Left lobe of liver (tissue), 2 donors: ENCODE measurements around the gene GRK4. TPM values are rescaled to one million over a fixed set of nuclear protein-coding genes. Genes with fewer than 3 reads are reported as not detected.
"Not testable (repeated sequence)": the region's sequence is repeated elsewhere in the genome, so short reads cannot be mapped to it uniquely, and the experiment has no call there.

Source experiments
- ATAC-seq: fragments of 200-7000 bp; cut with Tn5 transposase; one replicate; pipeline ENCODE4 v1.9.1; 2020; ENCODE audit warnings: mild to moderate bottlenecking, moderate library complexity
- DNase-seq: peaks from one replicate; pipeline ENCODE4 v3.0.0-alpha.2; 2020; ENCODE audit warnings: low spot score
- total RNA-seq: library from RNA; stranded (reverse); gene quantifications from one replicate; pipeline ENCODE4 v1.2.1, GENCODE V29; 2021
- donor health status: DM: no; HTN: no; CAD: no; lungs with moderate emphysema.
- donor health status: DM: no; HTN: yes; CAD: no.

The GRK4 gene
- total RNA-seq, 1 donor from 2014 or later = 3.2 TPM

DNA sequence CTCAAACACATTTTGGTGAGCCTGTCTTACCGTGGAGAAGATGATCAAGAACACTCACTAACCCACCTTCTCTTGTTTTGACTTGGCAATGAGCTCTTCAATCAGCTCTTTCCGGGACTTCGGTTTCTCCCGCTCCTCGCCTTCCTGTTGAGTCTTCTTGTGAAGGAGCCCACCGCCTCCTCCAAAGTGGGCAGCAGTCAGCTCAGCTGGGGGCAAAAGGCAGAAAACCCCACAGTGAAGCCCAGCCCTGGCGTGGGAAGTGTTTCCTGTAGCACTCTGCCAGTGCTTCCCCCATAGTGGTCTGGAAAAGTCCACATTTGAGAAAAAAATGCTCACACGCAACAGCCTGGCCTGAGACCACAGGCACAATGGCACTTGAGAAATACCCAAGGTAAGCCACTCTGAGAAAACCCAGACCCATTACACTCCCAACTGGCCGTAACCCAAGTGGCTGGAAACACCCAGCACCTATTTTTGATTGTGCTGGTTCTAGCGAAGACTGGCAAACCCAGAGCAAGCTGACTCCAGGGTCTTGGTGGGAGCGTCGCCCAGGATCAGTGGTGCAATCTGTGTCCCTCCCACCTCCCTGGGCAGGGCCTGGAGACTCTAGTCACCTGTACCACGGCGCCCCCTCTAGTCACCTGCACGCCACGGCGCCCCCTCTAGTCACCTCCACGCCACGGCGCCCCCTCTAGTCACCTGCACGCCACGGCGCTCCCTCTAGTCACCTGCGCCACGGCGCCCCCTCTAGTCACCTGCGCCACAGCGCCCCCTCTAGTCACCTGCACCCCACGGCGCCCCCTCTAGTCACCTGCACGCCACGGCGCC, 8.8 kb upstream of the GRK4 start:
- peak; percentile 44 for DNase-seq

DNA sequence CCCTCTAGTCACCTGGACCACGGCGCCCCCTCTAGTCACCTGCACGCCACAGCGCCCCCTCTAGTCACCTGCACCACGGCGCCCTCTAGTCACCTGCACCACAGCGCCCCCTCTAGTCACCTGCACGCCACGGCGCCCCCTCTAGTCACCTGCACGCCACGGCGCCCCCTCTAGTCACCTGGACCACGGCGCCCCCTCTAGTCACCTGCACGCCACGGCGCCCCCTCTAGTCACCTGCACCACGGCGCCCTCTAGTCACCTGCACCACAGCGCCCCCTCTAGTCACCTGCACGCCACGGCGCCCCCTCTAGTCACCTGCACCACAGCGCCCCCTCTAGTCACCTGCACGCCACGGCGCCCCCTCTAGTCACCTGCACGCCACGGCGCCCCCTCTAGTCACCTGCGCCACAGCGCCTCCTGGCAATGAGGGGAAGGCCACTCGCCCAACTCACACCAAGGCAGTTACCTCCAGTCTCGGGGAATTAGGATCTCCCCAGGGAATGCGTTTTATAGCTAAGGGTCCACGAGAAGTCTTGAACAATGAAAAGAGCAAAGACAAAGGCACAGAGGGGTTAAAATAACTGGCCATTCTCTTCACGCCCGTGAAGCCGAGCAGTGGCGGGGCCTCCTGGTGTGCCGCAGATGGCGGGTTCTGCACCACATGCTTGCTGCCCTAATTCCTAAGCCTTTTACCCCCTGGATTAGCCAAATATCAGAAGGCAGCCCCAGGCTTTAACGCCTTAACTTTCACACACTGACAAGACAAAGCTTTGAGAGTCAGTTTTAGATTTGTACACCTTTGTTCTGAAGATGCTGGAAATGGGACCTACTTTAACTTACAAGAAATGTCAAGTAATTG, 8.0 kb upstream of the GRK4 start:
- DNase-seq = not testable (repeated sequence)

More for the DNA sequence above, 8.8 kb upstream of the GRK4 start:
- ATAC-seq = no peak

DNA sequence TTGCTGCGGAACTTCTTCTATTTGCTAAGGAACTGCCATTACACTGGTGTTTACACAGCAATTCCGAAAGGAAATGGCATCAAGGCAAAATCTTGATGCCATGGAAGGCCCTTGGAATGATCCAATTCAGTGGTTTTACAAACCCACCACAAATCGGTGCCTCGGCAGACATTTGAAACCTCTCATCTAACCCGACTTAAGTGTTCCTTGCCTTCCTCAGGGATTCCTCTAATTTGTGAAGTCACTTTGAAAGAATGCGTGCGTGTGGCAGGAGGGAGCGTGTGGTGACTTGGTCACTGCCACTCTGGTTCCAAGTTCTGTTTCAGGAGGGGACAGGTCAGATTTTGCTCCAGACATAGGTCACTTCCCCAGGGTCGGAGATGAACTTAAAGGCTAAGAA, 4.9 kb upstream of the GRK4 start:
- ATAC-seq (no peak), DNase-seq (no peak)

More for the DNA sequence above, 8.0 kb upstream of the GRK4 start:
- ATAC-seq = not testable (repeated sequence)

DNA sequence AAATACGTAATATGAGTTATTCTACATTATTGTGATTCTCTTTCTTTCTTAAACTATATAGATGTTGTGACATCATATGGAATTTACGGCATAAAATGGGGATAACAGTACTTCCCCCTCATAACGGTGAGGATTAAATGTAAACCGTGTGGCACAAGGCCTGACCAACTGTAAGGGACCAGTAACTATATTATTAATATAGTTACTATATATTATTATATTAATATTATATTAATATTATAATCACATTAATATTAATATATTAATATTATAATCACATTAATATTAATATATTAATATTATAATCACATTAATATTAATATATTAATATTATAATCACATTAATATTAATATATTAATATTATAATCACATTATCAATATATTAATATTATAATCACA, 2.9 kb upstream of the GRK4 start:
- not testable (repeated sequence) for ATAC-seq, DNase-seq

DNA sequence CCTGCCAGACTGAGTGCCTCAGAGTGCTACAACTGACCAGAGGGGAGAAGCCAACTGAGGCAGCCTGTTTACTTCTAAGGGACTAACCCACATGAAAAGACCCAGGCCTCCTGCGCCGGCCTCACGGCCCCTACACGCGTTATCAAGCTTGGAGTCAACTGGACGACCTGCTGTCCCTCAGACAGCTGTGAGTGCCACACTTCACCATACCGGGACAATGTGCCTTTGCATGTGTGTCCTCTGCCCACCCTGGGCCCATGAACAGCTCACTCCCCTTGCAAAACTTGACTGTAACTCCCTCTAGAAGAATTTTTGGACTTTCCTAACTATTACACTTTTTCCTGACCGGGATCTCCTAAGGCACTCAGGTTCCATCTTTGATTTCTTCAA, 2.0 kb upstream of the GRK4 start:
- no peak for DNase-seq
- no peak for ATAC-seq

DNA sequence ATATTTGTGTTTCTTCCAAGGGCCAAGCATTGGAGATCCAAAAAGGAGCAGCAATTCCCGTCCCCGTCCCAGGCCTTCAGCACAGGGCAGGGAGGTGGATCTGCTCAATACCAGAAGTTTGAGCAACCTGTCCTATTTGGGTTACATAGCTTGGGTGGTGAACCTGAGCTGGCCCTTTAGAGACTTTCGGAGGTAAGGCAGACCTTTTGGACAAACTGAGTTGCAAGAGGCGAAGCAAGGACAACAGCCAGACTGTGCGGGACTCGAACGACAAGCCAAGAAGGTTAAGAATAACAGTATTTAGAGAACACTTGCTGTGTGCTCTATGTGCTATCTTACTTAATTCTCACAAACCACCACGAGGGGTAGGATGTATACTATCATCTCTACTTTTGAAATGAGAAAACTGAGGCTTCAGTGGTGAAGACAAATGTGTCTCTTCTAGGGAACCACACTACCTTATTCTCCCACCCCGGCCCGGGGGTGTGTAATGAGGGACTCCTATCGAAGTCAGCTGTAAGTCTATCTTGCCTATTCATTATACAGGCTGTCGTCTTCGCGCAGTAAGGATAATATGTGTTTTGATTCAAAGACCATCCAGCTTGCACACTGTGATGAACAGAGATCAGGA, 1.4 kb upstream of the GRK4 start:
- no peak for DNase-seq
- peak; percentile 10 for ATAC-seq

DNA sequence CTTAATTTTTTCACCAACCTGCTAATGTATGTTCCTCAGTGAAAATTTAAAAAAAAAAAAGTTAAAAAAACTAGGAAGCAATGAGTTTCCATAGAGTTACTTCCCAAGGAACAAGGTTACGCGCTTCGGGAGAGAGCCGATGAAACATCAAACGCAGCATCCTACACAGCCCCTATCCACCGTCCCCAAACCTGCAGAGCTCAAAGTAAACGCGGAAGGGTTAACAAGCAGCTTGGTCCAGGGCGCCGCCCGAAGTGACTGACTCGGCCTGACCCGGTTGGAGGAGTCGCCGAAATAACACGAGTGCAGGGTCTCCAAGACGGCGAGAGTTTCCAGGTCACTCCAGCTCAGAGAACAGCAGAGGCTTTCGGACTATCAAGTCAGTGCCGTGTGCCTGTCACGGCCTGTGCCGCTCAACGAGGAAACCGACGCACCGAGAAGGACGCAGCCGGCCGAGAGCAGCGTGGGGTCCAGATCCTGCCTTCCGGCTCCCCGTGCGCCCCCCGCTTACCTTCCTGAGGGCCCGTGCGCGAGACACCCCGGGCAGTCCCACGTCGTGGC, 677 bp upstream of the GRK4 start:
- DNase-seq (no peak), ATAC-seq (peak; percentile 44)

DNA sequence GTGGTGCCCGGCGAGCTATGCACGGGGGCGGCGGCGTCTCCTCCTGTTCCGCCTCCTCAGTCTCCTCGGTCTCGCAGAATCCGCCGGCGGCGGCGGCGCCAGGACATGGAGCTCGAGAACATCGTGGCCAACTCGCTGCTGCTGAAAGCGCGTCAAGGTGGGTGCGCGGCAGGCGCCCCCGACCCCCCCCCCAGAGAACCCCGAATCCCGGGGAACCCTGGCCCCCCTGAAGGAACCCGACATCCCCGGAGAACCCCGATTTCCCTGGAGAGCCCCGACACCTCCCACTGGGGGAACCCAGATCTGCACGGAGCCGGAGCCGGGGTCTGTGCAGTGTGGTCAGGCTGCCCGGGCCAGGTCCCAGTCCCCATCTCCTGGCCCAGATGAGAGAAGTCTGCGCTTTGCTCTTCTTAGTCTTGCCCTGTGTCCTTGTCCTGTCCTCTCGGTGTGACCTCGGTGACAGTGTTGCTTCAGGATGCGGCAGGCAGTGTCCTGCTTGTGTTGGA, 648 bp downstream of the GRK4 start:
- ATAC-seq (peak; percentile 55), DNase-seq (no peak)

DNA sequence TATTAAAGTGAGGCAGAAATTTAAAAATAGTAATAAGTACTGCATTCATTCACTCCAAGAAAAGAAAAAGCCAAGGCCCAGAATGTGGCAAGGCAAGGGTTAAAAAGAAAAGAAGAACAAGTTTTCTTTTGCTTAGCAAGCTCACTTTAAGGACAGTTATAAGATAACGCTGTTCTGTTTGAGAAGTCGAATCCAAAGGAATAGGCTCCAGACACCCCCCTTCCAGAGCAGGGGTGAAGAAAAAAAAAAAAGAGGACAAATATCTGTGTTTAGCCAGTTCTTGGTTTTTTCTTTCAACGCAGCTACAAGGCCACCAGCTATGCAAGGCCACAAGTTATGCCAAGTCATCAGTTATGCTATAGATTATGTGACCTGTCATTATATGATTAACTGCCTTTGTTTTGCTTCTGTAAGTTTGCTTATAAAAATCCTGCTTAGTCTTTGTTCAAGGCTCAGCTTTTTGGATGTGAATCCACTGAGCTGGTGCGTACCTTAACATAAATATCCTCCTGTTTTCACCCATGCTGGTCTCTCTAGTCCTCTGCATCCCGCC, 1.4 kb downstream of the GRK4 start:
- no peak for ATAC-seq
- no peak for DNase-seq

DNA sequence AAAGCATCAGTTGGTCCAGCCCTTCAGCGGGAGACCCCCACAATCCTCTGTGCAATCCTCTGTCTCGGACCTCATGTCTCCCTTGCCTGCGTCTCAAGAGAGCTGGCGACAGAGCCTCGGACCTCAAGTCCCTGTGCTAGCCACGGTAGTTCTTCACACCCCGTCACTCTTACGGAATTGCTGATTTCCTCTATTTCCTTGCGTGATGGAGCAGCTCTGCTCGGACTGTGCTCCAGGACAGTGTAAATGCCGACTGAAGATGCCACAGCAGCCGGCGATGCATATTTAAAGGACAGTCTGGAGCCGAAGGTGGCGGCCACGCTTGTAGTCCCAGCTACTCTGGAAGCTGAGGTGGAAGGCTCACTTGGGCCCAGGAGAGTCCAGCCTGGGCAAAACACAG, 1.9 kb downstream of the GRK4 start:
- no peak for ATAC-seq
- no peak for DNase-seq

DNA sequence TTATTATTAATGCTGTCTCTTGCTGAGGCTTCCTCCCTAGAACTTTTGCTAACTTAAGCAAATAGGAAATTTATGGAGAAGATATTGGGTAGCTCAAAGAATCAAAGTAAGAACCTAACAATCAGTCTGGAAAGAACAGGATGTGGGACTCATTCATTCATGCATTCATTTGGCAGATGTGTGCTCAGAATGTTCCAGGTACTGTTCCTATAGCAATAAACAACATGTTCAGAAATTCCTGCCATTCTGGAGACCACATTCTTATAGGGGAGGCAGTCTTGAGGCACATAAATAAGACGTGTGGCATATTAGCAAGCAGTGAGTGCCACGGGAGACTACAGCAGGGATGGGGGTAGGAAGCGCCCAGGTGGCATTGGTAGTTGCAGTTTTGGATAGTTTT, 5.0 kb downstream of the GRK4 start:
- DNase-seq = no peak
- ATAC-seq = no peak

DNA sequence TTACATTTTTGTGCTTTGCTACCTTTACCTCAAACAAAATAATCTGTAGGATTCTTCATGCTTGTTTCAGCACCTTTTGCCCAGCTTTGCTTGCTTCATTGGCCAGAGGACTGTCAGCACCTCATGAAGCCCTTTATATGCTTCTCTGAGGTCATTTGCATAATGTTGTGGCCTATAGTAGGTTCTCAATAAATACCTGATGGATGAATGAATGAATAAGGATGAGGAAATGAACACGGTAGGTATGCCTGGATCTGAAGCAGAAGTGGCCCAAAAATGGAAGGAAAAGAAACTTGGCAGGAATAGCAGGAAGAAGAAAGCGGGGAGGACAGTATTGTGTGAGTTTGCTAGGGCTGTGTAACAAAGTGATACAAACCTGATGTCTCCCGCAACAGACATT, 7.9 kb downstream of the GRK4 start:
- DNase-seq (no peak), ATAC-seq (no peak)

DNA sequence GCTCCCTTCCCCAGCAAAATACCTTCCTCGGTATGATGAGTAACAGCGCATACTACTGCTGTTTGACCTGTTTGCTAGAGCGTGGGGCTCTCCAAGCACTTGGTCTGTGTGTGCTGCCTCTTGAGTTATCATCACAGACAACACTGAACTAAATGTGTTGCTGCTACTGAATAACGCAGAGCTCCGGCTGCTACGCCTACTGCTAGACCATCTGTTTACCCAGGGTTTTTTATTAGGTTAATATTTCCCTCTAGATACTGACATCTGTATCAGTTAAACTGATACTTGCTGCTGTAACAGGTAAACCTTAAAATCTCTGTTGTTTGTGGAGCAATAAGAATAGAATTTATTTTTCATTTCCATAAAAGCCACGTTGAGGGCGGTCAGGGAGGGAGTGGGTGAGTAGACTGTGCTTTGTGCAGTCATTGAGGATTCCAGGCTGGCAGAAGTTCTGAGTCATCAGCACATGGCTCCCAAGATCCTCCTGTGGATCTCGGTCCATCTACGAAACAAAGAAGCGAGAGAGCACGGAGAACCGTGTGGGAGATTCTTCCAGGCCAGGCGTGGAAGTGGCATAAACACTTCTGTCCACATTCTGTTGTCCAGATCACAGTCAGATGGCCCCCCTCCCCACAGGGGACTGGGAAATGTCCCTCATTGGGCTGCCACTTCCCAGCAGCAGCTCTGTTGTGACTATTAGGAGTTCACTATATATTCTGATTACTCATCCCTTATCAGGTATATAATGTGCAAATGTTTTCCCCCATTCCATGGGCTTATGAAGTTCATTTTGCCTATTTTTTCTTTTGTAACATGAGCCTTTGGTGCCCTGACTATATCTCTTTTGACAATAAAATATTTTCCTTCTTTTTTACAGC, 14.1 kb downstream of the GRK4 start:
- ATAC-seq = no peak
- no peak for DNase-seq

DNA sequence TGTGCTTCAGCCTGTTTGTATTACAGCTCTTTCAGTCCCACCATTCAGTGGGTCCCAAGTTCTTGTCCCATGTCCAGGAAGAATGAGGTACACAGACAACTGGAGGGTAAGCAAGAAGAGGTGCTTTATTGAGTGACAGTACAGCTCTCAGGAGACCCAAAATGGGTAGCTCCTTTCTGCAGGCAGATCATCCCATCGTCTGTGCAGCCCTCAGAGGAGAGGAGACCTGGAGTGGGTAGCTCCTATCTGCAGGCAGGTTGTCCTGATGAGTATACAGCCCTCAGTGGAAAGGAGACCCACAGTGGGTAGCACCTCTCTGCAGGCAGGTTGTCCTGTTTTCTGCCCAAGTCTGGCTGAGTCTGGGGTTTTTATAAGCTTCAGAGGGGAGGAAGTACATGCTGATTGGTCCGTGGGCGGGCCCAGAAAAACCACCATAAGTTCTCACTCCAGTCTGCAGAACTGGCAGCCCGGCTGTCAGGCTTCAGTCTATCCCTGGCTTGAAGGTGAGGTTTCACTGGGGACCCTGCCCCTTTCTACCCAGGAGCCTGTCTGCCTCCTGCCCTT, 18.0 kb downstream of the GRK4 start:
- ATAC-seq = no peak
- DNase-seq = no peak

DNA sequence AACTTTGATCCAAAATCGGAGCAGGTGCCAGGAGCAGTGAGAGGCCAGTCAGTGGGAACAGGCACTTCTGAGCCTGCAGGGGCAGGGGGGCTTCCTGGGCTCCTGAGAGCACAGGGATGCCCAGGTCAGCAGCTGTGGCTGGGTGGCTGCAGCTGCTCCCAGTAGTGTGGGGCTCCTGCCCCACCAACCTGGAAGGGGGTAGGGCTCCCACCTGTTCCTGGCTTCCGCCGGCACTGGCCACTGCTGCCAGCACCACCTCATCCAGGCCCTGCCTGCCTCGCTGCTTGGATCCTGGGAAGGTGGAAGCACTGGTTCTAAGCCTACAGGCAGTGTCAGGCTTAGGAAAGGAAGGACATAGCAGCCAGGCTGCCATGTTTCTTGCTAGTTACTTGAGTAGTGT, 18.6 kb downstream of the GRK4 start:
- DNase-seq (no peak), ATAC-seq (no peak)

DNA sequence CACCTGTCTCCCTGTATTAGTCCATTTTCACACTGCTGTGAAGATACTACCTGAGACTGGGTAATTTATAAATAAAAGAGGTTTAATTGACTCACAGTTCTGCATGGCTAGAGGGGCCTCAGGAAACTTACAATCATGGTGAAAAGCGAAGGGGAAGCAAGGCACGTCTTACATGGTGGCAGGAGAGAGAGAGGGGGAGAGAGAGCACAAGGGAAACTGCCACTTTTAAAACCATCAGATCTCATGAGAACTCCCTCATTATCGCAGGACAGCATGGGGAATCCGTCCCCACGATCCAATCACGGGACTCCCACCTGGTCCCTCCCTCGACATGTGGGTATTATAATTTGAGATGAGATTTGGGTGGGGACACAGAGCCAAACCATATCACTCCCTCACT, 20.3 kb downstream of the GRK4 start:
- not testable (repeated sequence) for ATAC-seq, DNase-seq

DNA sequence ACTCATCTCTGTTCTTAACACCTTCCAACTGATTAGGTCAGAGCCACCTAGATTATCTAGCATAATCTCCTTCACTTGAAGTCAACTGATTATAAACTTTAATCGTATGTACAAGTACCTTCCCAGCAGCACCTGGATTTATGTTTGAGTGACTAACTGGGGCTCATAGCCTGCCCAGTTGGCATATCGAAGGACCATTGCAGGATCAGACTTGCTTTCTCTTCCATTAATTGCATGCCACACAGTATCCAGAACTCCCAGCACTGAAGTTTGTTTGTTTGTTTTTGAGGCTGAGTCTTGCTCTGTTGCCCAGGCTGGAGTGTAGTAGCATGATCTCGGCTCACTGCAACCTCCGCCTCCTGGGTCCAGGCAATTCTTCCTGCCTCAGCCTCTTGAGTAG, 27.9 kb downstream of the GRK4 start:
- no peak for DNase-seq
- no peak for ATAC-seq

DNA sequence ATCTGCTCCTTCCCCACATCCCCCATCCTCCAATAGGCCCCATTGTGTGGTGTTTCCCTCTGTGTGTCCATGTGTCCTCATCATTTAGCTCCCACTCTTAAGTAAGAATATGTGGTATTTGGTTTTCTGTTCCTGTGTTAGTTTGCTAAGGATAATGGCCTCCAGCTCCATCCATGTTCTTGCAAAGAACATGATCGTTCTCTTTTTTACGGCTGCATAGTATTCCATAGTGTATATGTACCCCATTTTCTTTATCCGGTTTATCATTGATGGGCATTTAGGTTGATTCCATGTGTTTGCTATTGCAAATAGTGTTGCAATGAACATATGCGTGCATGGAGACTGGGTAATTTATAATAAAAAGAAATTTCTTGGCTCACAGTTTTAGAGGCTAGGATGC, 31.5 kb downstream of the GRK4 start:
- ATAC-seq (no peak), DNase-seq (no peak)

DNA sequence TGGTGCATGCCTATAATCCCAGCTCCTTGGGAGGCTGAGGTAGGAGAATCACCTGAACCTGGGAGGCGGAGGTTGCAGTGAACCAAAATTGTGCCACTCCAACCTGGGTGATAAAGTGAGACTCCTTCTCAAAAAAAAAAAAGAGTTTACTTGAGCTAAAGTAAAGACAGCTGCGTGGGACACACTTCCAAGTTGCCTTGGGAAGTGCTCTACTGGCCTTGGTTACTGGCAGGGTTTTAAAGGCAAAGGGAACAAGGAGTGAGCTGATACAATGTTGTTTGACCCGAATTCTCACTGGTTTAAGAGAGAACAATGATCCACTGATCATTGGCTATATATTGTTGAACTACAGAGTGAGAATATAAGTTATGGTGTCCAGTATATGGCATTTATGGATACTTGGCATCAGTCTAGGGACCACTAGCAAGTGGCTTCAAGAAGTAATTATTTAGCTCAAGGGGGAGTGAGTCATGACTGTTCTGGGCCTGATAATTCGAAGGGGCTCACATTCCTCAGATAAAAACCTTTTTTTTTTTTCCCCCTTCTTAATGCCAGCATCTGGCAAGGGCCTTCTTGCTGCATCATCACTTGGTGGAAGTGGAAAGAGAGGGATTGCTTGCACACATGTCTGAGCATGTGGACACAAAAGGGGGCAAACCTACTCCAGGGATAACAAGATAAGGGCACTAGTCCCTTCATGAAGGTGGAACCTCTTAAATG, 32.3 kb downstream of the GRK4 start:
- ATAC-seq = no peak
- no peak for DNase-seq
